Measurements from ENCODE around the gene GRIK4.
"Not testable (repeated sequence)": the region's sequence is repeated elsewhere in the genome, so short reads cannot be mapped to it uniquely, and the experiment has no call there.

GRIK4 gene, protein sequence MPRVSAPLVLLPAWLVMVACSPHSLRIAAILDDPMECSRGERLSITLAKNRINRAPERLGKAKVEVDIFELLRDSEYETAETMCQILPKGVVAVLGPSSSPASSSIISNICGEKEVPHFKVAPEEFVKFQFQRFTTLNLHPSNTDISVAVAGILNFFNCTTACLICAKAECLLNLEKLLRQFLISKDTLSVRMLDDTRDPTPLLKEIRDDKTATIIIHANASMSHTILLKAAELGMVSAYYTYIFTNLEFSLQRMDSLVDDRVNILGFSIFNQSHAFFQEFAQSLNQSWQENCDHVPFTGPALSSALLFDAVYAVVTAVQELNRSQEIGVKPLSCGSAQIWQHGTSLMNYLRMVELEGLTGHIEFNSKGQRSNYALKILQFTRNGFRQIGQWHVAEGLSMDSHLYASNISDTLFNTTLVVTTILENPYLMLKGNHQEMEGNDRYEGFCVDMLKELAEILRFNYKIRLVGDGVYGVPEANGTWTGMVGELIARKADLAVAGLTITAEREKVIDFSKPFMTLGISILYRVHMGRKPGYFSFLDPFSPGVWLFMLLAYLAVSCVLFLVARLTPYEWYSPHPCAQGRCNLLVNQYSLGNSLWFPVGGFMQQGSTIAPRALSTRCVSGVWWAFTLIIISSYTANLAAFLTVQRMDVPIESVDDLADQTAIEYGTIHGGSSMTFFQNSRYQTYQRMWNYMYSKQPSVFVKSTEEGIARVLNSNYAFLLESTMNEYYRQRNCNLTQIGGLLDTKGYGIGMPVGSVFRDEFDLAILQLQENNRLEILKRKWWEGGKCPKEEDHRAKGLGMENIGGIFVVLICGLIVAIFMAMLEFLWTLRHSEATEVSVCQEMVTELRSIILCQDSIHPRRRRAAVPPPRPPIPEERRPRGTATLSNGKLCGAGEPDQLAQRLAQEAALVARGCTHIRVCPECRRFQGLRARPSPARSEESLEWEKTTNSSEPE

DNA sequence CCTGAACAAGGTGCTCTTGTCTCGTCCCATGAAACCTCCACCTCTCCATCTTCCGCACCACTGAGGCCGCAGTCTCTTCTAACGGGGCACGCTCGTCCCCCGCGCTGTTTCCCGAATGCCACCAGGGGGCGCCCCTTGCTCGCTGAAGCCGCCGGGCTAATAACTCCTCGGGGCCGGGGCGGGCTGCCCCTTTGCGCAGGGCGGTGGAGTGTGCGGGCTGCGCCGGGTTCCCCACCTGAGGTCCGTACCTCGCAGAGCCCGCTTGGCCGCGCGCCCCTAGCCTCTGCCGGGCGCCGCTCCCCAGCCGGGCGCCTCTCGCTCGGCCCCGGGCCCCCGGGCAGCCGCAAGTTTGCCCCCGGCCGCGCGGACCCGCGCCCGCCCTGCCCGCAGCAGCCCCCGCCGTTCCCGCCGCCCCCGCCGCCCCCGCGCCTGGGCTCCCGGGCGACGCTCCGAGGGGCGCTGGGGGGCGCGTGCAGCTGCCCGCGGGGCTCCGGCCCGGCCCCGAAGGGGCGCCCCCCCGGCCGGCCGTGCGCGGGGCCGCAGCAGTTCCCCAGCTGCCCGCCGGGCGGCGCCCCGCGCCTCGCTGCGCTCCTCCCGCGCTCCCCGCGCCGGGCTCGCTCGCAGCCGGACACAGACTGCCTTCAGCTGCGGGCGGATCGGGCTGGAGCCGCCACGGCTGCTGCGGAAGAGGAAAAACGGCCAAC is at the start of gene GRIK4:
Gene GRIK4 (plus strand): TSS at position 633 of the 704 bp plus-strand sequence. CDS start 148,571 bp downstream, outside the sequence.
- DNase-seq (ENCODE audit: low spot score): peak; percentile 70

DNA sequence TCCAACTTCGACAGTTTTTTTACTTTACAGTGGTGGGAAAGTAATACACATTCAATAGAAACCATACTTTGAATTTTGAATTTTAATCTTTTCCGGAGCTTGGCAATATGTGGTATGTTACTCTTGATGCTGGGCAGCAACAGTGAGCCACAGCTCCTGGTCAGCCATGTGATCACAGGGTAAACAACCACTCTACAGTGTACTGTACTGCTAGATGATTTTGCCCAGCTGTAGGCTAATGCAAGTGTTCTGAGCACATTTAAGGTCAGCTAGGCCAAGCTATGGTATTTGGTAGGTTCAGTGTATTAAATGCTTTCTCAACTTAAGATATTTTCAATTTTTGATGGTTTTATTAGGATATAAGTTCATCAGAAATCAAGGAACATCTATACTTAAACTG is 48.7 kb upstream of the GRIK4 start:
- no peak for DNase-seq (ENCODE audit: low spot score)

DNA sequence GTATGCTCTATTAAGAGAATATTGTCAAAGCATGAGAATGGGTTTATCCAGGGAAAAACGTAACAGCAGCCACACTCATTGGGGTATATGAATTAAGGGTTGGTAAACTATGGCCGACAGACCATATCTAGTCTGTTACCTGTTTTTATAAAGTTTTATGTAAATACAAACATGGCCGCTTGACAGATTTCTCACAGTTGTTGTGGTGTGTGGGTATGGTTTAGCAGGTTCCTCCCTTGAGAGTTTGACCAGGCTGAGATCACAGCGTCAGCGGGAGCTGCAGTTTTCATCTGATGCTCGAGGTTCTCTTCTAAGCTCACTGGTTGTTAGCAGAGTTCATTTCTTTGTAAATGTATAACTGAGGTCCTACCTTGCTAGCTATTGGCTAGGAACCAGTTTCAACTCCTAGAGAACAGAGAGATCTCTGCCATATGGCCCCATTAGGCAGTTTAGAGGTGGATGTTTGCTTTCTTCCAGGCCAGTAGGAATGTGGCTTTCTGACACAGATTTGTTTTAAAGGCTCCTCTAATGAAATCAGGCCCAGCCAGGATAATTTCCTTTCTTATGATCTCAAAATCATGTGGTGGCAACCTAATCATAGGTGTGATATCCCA is 45.5 kb upstream of the GRIK4 start:
- DNase-seq (ENCODE audit: low spot score): no peak

DNA sequence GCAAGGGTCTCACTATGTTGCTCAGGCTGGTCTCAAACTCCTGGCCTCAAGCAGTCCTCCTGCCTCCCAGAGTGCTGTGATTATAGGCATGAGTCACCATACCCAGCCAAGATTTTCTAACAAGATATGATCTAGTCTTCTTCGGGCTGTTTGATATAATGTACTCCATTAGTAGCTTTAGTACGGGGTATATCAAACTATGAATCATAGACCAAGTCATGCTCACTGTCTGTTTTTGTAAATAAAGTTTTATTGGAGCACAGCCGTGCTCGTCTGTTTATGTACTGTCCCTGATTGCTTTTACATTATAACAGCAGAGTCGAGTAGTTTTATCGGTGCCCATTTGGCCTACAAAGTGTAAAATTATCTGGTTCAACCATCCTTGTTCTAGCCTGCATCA is 43.9 kb upstream of the GRIK4 start:
- no peak for DNase-seq (ENCODE audit: low spot score)

DNA sequence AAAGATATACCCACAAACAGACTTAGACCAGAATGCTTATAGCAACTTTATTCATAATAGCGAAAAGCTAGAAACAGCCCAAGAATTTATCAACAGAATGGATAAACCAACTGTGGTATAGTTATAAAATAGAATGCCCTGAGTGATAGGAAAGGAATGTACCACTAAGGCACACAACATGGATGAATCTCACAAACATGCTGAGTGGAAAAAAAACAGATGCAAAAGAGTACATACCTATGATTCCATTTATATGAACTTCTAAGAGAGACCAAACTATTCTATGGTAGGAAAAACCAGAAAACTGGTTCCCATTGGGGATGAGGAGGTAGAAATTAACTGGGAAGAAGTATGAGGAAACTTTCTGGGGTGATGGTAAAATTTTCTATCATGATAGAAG is 40.4 kb upstream of the GRIK4 start:
- DNase-seq (ENCODE audit: low spot score): no peak

DNA sequence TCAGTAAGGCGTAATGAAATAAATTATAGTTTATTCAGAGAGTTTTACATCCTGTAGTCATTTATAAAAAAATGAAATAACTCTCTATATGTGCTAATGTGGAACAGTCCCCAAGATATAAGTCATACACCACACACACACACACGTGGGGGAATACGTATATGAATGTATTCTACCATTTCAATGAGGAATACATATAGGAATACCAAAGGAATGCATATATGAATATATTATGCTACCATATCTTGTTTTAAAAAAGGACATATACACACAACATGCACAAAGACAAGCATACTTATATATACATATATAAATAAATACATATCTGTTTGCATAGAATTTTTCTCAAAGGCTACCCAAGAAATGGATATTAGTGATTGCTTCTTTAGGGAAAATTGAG is 39.6 kb upstream of the GRIK4 start:
- no peak for DNase-seq (ENCODE audit: low spot score)

DNA sequence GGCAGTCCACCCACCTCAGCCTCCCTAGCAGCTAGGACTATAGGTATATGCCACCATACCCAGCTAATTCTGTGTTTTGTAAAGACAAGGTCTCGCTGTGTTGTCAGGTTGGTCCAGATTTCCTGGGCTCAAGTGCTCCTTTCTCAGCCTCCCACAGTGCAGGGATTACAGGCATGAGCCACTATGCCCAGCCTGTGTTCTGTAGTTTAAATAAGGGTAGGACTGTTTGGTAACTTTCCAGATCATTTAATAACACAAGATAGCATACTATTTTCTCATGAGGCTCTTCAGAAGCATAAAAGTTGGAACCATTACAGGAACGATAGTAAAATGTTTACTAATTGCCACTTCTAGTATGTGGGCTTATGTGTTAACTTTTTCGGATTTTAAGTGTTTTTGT is 38.0 kb upstream of the GRIK4 start:
- no peak for DNase-seq (ENCODE audit: low spot score)

DNA sequence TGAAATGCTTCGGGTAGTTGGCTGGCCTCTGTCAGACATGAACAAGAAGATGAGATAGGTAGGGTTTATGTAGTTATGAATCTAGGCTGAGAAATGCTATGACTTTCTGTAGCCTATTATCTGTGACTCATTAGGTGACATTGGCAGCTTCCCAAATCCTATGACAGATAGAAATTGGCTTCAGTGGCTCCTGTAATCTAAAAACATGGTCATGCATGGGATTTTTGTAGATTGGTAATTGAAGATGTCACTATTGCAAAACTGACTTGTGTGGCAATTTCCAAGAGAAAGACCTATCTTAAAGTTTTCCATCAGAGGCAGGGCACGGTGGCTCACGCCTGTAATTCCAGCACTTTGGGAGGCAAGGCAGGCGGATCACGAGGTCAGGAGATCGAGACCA is 29.4 kb upstream of the GRIK4 start:
- DNase-seq (ENCODE audit: low spot score): peak; percentile 59

DNA sequence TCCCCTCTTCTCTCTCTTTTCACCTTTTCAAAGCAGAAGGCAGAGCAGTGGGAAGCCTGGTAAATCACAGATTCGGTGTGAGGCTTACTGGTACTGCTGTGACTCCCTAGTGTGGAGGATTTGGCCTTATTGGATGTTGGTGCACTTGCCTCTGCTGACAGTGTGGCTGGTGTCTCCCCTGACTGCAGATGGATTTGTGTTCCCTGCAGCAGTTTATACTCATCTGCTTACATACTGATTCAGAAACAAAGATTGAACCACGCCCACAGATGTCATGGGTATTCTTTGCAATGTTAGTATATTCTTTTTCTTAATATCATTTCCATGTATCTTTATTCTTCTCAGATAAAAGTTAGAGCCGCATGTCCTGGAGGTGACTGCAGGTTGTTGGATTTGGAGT is 26.8 kb upstream of the GRIK4 start:
- DNase-seq (ENCODE audit: low spot score): no peak

DNA sequence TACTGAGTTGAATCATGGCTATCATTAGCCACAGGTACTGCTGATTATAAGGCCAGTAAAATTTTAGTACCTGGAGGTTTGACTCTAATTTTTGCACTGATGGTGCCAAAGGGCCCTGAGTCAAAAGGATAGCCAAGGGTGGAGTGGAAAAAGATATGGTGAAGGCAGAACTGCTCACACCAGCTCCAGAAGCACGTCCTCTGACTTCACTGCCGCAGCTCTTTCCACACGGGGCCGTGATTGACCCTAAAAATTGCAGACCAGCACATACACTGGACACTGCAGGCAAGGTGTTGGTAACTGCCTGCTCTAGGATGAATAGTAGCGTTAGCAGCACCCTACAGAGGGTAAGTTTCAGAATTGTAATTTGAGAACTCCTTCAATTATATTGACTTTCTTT is 25.4 kb upstream of the GRIK4 start:
- no peak for DNase-seq (ENCODE audit: low spot score)

DNA sequence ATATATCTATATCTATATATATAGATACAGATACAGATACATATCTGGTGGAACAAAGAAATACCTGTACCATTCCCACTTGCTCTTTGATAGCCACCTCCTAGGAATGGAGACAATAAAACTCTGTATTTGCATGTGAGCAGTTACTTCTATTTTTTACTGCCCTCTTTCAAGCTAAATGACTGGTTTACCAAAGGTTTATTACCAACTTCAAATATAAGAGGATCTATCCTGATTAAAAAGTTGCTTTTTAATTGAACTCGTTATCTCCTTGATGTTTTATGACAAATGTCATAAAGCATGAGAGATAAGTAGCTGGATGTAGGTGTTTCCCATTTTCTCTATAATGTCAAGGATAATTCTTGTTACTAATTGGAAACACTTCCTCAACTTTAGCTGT is 21.7 kb upstream of the GRIK4 start:
- no peak for DNase-seq (ENCODE audit: low spot score)

DNA sequence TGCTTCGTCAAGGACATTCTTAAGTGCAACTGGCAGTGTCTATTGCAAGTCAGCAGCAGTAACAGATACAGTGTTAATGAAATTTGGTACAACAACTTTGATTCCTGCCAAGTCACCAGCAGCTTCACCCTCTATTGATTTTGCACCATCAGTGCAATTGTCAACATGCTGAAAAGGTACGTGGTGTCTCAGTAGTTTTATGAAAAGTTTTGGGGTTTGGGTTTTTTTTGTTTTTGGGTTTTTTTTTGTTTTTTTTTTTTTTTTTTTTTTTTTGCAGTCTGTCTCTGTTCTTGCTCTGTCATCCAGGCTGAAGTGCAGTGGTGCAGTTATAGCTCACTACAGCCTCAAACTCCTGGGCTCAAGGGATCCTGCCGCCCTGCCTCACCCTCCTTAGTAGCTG is 19.1 kb upstream of the GRIK4 start:
- DNase-seq (ENCODE audit: low spot score): no peak

DNA sequence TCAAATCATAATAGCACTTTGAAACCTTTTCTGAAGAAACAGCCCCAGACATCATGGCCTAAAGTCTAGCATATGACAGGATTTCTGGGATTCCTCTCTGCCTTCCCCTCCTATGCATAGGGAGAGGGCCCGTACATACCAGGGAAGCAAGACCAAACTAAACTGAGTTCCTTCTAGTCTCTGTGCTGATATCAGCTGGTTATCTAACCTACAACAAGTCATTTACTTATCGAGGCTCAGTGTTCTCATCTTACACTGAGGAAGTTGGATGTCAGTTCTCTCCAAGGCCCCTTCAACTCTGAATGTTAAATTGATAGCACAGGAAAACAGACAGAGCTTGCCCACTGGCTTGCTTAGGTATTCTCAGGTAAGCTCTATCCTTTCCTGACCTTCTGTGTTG is 17.0 kb upstream of the GRIK4 start:
- no peak for DNase-seq (ENCODE audit: low spot score)

DNA sequence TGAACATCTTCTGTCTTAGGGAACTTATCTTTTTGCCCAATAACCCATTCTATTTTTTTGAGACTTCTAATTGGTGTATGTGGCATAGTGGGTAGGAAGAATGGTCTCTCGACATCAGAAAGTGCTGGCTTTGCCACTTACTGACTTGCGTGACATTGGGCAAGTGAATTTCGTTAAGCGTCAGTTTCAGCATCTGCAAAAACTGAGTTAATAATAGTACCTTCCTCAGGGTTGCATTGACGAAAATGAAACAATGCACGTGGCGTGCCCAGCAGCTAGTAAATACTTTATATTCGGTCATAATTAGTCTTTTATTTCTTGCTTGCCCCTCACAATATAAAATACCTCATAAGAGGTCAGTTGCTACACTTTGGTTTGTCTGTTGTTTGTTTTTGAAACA is 12.5 kb upstream of the GRIK4 start:
- DNase-seq (ENCODE audit: low spot score): no peak

DNA sequence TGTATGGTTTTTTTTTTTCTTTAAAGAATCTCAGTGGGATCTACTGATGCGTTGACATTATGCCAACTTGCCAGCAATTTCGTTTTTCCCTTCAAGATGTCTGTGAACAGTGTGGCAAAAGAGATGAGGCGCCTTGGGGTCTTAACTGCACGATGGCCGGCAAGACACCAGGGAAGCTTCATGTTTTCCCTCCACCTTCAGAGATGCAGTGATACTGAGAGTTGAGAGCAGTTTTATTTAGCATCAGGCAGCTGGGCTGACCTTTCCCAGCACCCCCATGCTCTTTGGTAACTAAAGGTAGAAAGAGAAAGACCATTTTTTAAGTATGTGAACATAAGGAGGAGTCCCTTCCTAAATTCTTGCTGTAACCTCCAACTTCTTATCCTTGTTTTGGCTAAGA is 11.7 kb upstream of the GRIK4 start:
- no peak for DNase-seq (ENCODE audit: low spot score)

DNA sequence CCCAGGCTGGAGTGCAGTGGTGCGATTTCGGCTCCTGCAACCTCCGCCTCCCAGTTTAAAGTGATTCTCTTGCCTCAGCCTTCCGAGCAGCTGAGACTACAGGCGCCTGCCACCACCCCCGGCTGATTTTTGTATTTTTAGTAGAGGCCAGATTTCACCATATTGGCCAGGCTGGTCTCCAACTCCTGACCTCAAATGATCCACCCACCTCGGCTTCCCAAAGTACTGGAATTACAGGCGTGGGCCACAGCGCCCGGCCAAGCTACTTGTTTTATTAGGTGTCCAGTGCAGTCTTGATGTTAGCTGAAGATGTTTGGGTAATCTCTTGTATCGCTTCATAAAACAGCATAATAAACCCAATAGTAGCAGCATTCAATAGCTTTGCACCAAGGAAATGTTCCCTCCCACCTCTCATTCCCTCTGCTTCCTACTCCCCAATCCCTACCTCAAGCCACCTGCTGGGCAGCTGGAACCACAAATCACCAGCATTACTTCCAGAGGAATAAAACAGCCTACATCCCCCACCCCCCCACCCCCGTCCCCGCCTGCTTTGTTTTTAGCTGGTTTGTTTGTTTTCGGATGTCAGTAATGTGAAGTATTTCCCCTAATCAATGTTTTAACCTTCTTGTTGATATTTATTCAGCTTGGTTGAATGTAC is 11.0 kb upstream of the GRIK4 start:
- DNase-seq (ENCODE audit: low spot score): no peak

DNA sequence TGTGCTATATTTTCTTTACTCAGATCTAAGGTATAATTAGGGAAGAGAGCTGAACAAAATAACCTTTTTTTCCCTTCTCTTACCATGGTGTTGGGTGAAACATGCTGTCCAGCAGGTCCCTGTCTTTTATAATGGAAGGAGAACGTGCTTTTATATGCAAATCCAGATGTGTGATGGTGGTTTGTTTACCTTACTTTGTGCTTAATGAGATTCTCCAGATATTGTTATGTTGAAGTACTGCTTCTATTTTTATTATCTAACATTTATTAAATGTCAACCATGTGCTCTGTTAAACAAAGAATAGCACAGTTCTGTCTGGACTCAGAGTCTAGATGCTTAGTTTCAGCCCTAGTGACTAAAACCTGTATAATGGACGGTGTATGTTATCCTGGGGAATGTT is 10.1 kb upstream of the GRIK4 start:
- no peak for DNase-seq (ENCODE audit: low spot score)

DNA sequence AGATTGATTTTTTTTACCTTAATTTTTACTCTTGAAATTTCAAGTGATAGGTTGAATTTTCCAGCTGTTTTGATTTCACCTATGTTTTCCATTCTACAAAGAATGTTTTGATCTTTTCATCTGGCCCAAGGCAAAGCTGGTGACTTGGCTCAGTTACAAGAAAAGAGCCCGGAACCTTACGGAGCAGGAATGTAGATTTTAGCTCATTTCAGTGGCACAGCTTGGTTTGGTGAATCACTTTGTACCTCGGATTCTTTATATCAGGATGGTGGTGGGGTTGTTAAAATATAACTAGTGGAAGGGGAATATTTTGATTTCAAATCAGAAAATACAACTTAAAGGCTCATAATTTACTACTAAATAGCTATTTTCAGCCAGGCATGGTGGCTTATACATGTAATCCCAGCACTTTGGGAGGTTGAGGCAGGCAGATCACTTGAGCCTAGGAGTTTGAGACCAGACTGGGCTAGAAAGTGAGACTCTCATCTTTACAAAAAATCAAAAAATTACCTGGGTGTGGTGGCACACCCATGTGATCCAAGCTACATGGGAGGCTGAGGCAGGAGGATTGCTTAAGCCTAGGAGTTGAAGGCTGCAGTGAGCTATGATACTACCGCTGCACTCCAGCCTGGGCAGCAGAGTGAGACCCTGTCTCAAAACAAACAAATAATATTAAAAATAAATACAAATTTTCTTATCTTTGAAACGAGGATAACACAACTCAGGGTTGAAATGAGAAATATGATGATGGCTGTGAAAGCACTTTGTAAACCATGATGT is 9.4 kb upstream of the GRIK4 start:
- no peak for DNase-seq (ENCODE audit: low spot score)

DNA sequence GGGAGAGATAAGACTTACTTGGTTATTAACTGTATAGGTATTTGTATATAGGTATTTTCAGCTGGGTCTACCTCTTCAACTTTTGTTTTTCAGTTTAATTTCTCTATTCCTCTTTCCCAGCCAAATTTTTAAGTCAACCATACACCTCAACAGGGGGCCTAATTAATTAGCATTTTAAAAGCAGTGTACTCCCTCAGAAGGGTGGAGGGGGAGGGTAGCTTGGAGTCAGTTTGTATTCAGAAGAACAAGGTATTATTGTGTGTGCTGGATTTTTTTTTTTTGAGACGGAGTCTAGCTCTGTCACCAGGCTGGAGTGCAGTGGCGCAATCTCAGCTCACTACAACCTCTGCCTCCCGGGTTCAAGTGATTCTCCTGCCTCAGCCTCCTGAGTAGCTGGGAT is 8.0 kb upstream of the GRIK4 start:
- not testable (repeated sequence) for DNase-seq (ENCODE audit: low spot score)

DNA sequence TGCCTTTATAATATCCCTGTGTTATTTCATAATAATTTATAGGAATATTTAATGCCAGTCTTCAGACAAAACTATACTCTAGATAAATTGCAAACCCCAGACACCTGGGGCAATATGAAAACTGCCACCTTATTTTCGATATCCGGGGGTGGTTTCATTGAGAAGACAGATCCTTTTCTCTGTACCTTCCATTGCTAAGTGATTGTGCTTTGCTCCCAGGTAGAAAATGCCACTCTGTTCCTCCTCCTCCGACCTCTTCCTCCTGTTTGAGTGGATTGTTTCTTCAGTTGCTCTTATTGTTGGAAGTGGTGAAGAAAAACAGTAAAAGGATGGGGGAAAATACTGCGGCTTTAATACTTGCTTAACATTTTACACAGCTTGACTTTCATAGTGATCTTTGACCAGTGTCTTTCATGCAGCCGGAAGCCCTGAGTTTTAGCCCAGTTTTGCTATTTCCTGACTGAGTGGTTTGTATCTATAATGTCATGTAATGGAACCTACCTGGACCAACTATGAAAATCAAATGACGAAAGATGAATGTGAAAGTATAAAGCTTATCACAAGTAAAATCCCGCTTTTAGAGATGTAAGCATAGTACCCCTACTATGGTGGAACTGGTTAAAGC is 5.6 kb upstream of the GRIK4 start:
- no peak for DNase-seq (ENCODE audit: low spot score)
